CD4-positive, CD25-positive, alpha-beta regulatory T cell (primary cell): ENCODE results near the gene MGLL. TPM values are rescaled to one million over a fixed set of nuclear protein-coding genes. Genes with fewer than 3 reads are reported as not detected.

ENCODE experiments used
- ATAC-seq, 2 donors: fragments of 150-1000 bp; cut with Tn5 transposase; one replicate each; pipeline ENCODE4 v1.10.0; 2021; ENCODE audit warnings: low read depth in 2 of 2, moderate number of reproducible peaks in 2 of 2, moderate library complexity in 1 of 2
- DNase-seq, 3 donors: peaks; one replicate each; pipeline versions ENCODE4 v3.0.0 to v3.0.0-alpha.2; 2012 to 2022; ENCODE audit warnings: mixed read lengths in 1 of 3
- H3K27ac ChIP-seq: one replicate; pipeline ENCODE4 v1.7.0; 2013; ENCODE audit warnings: mild to moderate bottlenecking, low read length; ENCODE audit not compliant: insufficient read depth, poor library complexity, severe bottlenecking
- H3K27me3 ChIP-seq: one replicate; pipeline ENCODE4 v1.7.0; 2013; ENCODE audit warnings: low read length; ENCODE audit not compliant: control insufficient read depth, insufficient read depth
- H3K36me3 ChIP-seq: one replicate; pipeline ENCODE4 v1.7.0; 2013; ENCODE audit warnings: mild to moderate bottlenecking, low read length, moderate library complexity; ENCODE audit not compliant: control insufficient read depth, insufficient read depth
- H3K4me1 ChIP-seq: 2 replicates; pipeline ENCODE4 v1.7.0; 2013; ENCODE audit warnings: mild to moderate bottlenecking, low read length; ENCODE audit not compliant: insufficient read depth, control insufficient read depth, poor library complexity, severe bottlenecking
- H3K4me3 ChIP-seq: one replicate; pipeline ENCODE4 v1.7.0; 2013; ENCODE audit warnings: low read depth, mild to moderate bottlenecking, low read length, moderate library complexity
- H3K9me3 ChIP-seq, 2 experiments: 1 replicate in 1 of 2; 2 replicates in 1 of 2; pipeline ENCODE4 v1.7.0; 2013; ENCODE audit warnings: low read length in 2 of 2, mild to moderate bottlenecking in 1 of 2, moderate library complexity in 1 of 2; ENCODE audit not compliant: control insufficient read depth in 2 of 2
- H3K27ac Mint-ChIP-seq, 3 donors: one replicate each; pipeline ENCODE4 v1.8.0; 2020 to 2022; ENCODE audit warnings: mild to moderate bottlenecking in 3 of 3, mixed read lengths in 3 of 3, moderate library complexity in 2 of 3
- H3K27me3 Mint-ChIP-seq: one replicate; pipeline ENCODE4 v1.8.0; 2022; ENCODE audit warnings: mild to moderate bottlenecking, mixed read lengths
- H3K36me3 Mint-ChIP-seq: one replicate; pipeline ENCODE4 v1.8.0; 2020; ENCODE audit warnings: mixed read lengths
- H3K4me1 Mint-ChIP-seq, 4 donors: one replicate each; pipeline ENCODE4 v1.8.0; 2020 to 2022; ENCODE audit warnings: mixed read lengths in 4 of 4, mild to moderate bottlenecking in 1 of 4
- H3K4me3 Mint-ChIP-seq, 4 donors: one replicate each; pipeline ENCODE4 v1.8.0; 2020 to 2022; ENCODE audit warnings: mild to moderate bottlenecking in 4 of 4, mixed read lengths in 4 of 4, moderate library complexity in 3 of 4
- H3K9me3 Mint-ChIP-seq, 7 donors: one replicate each; pipeline ENCODE4 v1.8.0; 2020 to 2022; ENCODE audit warnings: mixed read lengths in 7 of 7, mild to moderate bottlenecking in 3 of 7, moderate library complexity in 2 of 7
- polyA plus RNA-seq, 4 donors: library from polyadenylated mRNA; unstranded; fragments of 300-500 nt; fragmentation: Illumina TruSeq; gene quantifications; one replicate each; pipeline ENCODE4 v1.2.3, GENCODE V29; 2021
- total RNA-seq: library from RNA; stranded (reverse); gene quantifications from one replicate; pipeline ENCODE4 v1.2.3, GENCODE V29; 2022

The MGLL gene
- total and polyA plus RNA-seq, 5 donors from 2014 or later, result 0.06 to 1.7 (median 1.4) TPM; not detected in 2

DNA sequence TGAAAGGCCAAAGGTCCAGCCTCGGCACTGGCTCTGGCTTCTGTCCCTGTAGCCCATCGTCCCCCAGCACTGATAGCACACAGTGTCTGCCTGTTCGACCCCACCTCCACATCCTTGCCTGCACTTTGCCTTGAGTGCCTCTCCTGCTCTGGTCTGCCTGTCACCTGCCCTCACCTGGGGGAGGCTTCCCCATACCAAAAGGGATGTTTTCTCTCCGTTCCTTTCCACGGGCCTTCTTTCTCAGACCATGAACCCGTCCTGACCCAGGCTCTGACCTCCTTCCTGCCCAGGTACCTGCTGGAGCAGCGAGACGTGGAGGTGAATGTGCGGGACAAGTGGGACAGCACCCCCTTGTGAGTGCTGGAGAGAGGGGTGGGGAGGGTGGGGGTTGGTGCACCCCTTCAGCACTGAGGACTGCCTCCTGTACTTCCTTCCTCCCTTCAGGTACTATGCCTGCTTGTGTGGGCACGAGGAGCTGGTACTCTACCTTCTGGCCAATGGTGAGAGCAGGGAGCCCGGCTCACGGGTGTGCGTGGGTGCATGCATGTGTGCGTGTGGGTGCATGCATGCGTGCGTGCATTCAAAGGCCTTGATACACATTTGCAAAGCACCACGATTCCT lies 148.1 kb downstream of the MGLL start:
- H3K9me3 ChIP-seq, result no peaks in the 10 kb centered on the region
- H3K36me3 ChIP-seq, result peaks cover 24% of the 10 kb centered on the region
- no peaks in the 10 kb centered on the region for H3K27me3 ChIP-seq
- peaks cover 0 to 1% (median 0%) of the 10 kb centered on the region in 7 donors for H3K9me3 Mint-ChIP-seq
- peaks cover 0 to 50% (median 13%) of the 10 kb centered on the region in 4 donors for H3K4me1 Mint-ChIP-seq
- H3K36me3 Mint-ChIP-seq, result peaks cover 15% of the 10 kb centered on the region
- H3K27ac Mint-ChIP-seq, result peak overlapping the region; percentile 57 to 98 (median 86)
- peak overlapping the region; percentile 83 for H3K27ac ChIP-seq
- H3K4me3 Mint-ChIP-seq, result peak overlapping the region; percentile 93 to 95 (median 94)
- ATAC-seq (no peak), DNase-seq (peak in 1 of 3 donors; percentile 32)
- peaks cover 35% of the 10 kb centered on the region for H3K4me1 ChIP-seq
- H3K4me3 ChIP-seq, result peak overlapping the region; percentile 59
- H3K27me3 Mint-ChIP-seq, result no peaks in the 10 kb centered on the region

DNA sequence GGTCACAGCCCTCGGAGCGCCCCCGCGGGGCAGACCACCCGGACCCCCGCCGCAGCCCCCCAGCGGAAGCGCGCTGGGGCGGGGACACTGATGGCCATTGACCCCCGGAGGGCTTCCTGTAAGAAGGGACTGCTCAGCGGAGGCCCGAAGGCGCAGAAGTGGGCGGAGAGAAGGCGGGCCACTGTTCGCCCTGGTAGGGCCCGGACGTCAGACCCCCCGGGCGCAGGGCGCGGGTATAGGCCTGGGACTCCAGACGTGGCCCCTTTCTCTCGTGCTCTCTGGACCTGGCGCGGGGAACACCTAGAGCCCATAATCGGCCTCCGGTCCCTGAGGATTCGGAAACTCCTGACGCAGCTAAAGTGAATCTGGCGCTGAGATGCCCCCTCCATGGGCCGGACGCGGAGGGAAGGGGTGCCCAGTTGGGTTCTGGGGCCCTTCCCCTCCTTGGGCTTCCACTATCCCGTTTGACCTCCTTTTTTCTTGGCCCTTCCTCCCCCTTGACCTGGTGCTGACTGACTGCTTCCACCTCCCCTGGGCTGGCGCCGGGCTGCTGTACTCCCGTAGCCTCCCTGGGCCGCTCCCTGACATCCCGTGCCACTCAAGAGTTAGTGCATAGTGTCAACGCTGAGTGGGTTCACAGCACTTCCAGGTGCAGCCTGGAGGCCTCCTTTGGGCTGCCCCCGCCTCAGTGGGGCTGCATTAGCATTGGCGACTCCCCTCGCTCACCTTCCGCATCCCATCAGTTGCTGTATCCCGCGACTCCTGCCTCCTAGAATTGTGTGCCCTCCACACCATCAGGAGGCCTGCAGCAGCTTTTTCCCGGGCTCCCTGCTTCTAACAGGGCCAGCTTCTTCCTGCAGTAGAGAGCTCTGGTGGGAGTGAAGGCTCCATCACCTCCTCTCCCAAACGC lies 148.9 kb downstream of the MGLL start:
- Histone ChIP-seq H3K36me3 (peaks cover 17% of the 10 kb centered on the region), H3K4me1 (peaks cover 35% of the 10 kb centered on the region), H3K9me3 (no peaks in the 10 kb centered on the region), H3K27me3 (no peaks in the 10 kb centered on the region), H3K4me3 (peak overlapping the region; percentile 59), H3K27ac (peak overlapping the region; percentile 83)
- ATAC-seq, result peak; percentile 46 to 49
- Mint-ChIP-seq H3K27me3 (no peaks in the 10 kb centered on the region), H3K36me3 (peaks cover 15% of the 10 kb centered on the region), H3K4me3 (peak overlapping the region; percentile 93 to 95 (median 94)), H3K27ac (peak overlapping the region; percentile 86 to 98 (median 94)), H3K9me3 (peaks cover 0 to 1% (median 0%) of the 10 kb centered on the region in 7 donors), H3K4me1 (peaks cover 0 to 48% (median 13%) of the 10 kb centered on the region in 4 donors)
- peak in 2 of 3 donors; percentile 67 to 70 for DNase-seq

DNA sequence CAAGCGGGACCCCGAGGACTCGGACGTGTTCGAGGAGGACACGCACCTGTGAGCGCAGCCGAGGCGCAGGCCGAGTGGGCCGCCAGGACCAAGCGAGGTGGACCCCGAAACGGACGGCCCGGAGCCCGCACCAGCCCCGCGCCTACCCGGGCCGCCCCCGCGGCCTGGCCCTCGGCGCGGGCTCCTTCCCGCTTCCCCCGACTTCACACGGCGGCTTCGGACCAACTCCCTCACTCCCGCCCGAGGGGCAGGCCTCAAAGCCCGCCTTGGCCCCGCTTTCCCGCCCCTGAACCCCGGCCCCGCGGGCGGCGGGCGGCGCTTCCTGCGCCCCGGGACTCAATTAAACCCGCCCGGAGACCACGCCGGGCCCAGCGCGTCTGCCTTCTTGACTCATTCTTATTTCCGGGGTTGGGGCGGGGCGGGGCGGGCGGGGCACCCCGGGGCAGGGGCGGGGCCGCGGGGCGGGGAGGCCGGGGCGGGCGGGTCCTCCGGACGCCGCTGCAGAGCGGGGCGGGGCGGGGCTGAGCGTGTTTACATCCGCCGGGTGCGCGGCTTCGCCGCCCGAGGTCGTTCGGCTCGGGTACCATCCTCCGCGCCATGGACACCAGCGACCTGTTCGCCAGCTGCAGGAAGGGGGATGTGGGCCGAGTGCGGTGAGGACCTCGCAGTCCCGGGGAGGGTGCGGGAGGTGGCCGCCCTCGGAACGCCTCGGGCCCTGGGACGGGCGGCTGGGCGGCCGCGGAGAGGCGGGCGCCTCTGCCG lies 149.7 kb downstream of the MGLL start, which contains the start of gene ABTB1:
Gene ABTB1, plus strand, starts transcription at position 524 of the 762 bp plus-strand sequence. Its CDS starts 74 bp downstream, at position 598.
- H3K36me3 ChIP-seq, result peaks cover 10% of the 10 kb centered on the region

DNA sequence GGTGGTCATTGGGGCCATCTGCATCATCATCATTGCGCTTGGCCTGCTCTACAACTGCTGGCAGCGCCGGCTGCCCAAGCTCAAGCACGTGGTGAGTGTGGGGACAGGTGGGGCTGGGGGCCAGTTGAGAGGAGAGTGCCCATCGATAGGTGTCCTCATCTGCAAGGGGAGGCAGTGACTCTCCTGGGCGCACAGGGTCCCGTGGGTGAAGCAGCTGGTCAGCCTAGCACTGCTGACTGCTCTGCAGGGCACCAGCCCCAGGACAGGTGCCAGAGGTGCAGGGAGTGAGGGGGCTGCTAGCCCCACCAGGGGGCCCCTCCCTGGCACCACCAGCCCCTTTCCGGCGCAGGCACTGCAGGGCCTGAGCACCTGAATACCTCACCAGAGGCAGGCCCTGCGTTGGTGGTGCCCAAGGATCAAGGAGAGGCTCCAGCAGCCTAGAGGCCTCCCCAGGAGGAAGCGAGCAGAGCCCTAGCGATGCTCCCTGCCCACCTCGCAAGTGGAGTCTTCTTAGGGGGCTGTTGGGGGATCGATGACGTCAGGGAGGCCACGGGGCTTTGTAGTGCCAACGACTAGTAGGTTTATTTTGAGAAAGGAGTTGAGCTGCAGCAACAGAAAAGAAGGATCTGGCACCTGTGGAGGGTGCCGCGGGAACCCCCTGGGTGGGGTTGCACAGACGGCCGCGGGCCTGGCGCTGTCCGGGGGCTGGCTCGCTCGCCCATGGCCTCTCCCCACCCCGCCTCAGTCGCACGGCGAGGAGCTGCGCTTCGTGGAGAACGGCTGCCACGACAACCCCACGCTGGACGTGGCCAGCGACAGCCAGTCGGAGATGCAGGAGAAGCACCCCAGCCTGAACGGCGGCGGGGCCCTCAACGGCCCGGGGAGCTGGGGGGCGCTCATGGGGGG lies 150.5 kb downstream of the MGLL start:
- H3K4me3 Mint-ChIP-seq, result peak overlapping the region; percentile 89 to 93 (median 93)
- peak overlapping the region; percentile 53 for H3K4me3 ChIP-seq

More for the DNA sequence above, 149.7 kb downstream of the MGLL start, which contains the start of gene ABTB1:
- peaks cover 0 to 1% (median 0%) of the 10 kb centered on the region in 7 donors for H3K9me3 Mint-ChIP-seq
- Histone ChIP-seq H3K9me3 (no peaks in the 10 kb centered on the region), H3K4me1 (peaks cover 35% of the 10 kb centered on the region), H3K27me3 (no peaks in the 10 kb centered on the region), H3K4me3 (peak within 1 kb of the TSS; percentile 59), H3K27ac (peak within 1 kb of the TSS; percentile 86)
- no peaks in the 10 kb centered on the region for H3K27me3 Mint-ChIP-seq
- peak within 1 kb of the TSS; percentile 95 to 98 (median 97) for H3K27ac Mint-ChIP-seq
- DNase-seq, result peak; percentile 81 to 91 (median 86)
- peak; percentile 85 to 88 for ATAC-seq
- peaks cover 12% of the 10 kb centered on the region for H3K36me3 Mint-ChIP-seq
- peak within 1 kb of the TSS; percentile 93 to 96 (median 94) for H3K4me3 Mint-ChIP-seq
- H3K4me1 Mint-ChIP-seq, result peaks cover 0 to 41% (median 13%) of the 10 kb centered on the region in 4 donors

DNA sequence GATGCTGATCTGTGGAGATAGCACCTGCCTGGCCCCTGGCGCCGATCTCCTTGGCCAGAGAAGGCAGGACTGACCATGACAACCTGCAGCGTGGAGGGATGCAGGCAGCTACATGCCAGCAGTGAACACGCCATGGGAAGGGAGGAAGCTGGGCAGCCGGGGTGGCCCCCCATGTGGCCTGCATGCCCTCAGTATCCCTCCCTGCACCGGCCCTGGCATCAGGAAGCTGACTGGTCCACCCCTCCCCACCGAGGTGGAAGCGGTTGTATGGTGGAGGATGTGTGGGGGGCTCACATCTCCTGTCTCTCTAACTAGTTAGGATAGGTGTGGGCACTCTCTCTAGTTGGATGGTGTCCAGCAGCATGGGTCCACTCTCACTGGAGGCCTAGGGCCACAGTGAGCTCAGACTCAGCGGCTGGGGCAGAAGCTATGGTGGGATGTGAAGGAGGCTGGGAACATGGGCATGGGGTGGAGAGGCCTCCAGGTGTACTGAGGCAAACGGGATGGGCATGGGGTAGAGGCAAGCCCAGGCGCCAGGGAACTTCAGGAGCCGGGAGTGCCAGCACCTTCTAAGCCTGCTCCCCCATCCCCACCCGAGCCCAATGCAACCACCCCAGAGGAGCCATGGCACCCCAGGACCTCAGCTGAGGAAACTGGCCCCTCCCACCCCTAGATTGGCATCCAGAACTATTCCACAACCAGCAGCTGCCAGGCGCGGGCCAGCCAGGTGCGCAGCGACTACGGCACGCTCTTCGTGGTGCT lies 151.4 kb downstream of the MGLL start:
- H3K27ac ChIP-seq, result no peak overlapping the region
- H3K9me3 Mint-ChIP-seq, result peaks cover 0 to 1% (median 0%) of the 10 kb centered on the region in 7 donors
- H3K27me3 Mint-ChIP-seq, result no peaks in the 10 kb centered on the region
- ATAC-seq, result no peak
- no peaks in the 10 kb centered on the region for H3K9me3 ChIP-seq
- H3K27ac Mint-ChIP-seq, result peak overlapping the region; percentile 43 to 98 (median 95)
- H3K4me1 ChIP-seq, result peaks cover 35% of the 10 kb centered on the region
- no peak for DNase-seq
- H3K4me3 Mint-ChIP-seq, result peak overlapping the region; percentile 38 to 93 (median 90)
- no peak overlapping the region for H3K4me3 ChIP-seq
- no peaks in the 10 kb centered on the region for H3K36me3 ChIP-seq
- H3K27me3 ChIP-seq, result no peaks in the 10 kb centered on the region
- peaks cover 0 to 33% (median 11%) of the 10 kb centered on the region in 4 donors for H3K4me1 Mint-ChIP-seq
- peaks cover 6% of the 10 kb centered on the region for H3K36me3 Mint-ChIP-seq

More for the DNA sequence above, 150.5 kb downstream of the MGLL start:
- Mint-ChIP-seq H3K36me3 (peaks cover 11% of the 10 kb centered on the region), H3K27me3 (no peaks in the 10 kb centered on the region), H3K4me1 (peaks cover 0 to 37% (median 13%) of the 10 kb centered on the region in 4 donors), H3K9me3 (peaks cover 0 to 1% (median 0%) of the 10 kb centered on the region in 7 donors), H3K27ac (peak overlapping the region; percentile 95 to 98 (median 97))
- H3K4me1 ChIP-seq, result peaks cover 35% of the 10 kb centered on the region
- DNase-seq (peak; percentile 27 to 54 (median 33)), ATAC-seq (peak in 1 of 2 donors; percentile 1)
- H3K36me3 ChIP-seq, result peaks cover 6% of the 10 kb centered on the region
- H3K9me3 ChIP-seq, result no peaks in the 10 kb centered on the region
- peak overlapping the region; percentile 86 for H3K27ac ChIP-seq
- H3K27me3 ChIP-seq, result no peaks in the 10 kb centered on the region

DNA sequence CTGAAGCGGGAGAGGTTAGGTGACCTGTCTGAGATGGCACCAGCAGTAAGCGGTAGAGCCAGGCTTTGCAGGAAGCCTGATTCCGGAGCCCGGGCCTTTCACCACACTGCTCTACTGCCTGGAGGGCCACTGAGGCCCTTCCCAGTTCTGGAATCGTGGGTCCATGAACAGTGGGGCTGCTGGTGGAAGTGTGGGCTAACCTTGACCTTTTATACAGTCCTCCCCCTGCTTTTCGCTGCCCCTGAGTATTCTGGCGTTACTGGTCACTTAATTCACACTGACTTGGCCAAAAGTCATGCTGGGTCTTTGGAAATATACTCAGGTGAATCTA lies 152.1 kb downstream of the MGLL start:
- ATAC-seq, result no peak
- no peak overlapping the region for H3K4me3 ChIP-seq
- H3K27ac ChIP-seq, result no peak overlapping the region
- peak overlapping the region; percentile 60 to 93 (median 70) for H3K4me3 Mint-ChIP-seq
- no peaks in the 10 kb centered on the region for H3K36me3 ChIP-seq
- H3K27ac Mint-ChIP-seq, result peak overlapping the region in 1 of 3 donors; percentile 11
- peaks cover 3% of the 10 kb centered on the region for H3K27me3 Mint-ChIP-seq
- peaks cover 0 to 1% (median 0%) of the 10 kb centered on the region in 7 donors for H3K9me3 Mint-ChIP-seq
- peaks cover 3% of the 10 kb centered on the region for H3K36me3 Mint-ChIP-seq
- no peaks in the 10 kb centered on the region for H3K9me3 ChIP-seq
- H3K4me1 Mint-ChIP-seq, result peaks cover 0 to 25% (median 11%) of the 10 kb centered on the region in 4 donors
- H3K4me1 ChIP-seq, result peaks cover 27% of the 10 kb centered on the region
- no peak for DNase-seq
- H3K27me3 ChIP-seq, result no peaks in the 10 kb centered on the region
